IMR-90 (cell line): ENCODE data around the gene ZFYVE21. TPM values are rescaled to one million over a fixed set of nuclear protein-coding genes. Genes with fewer than 3 reads are reported as not detected.

Experiments used
- ATAC-seq: fragments of 200-7000 bp; cut with Tn5 transposase; 2 replicates; pipeline ENCODE4 v1.9.1; 2020; ENCODE audit warnings: low read depth, mild to moderate bottlenecking, moderate library complexity
- BruUV-seq: library from RNA; stranded (reverse); fragments of 400-500 nt; replicated peaks from 2 replicates; lab custom pipeline; 2021; lab: Mats Ljungman, UMichigan
- CTCF ChIA-PET: fragments of 300-600 bp; formaldehyde crosslinking; extraction: SDS; loops from one replicate; lab custom pipeline; 2021; ENCODE audit warnings: antibody characterized with exemption; lab: Yijun Ruan, JAX
- POLR2A ChIA-PET: fragments of 300-600 bp; sonication (Branson Sonifier 250); formaldehyde crosslinking; loops from one replicate; lab custom pipeline; 2022; ENCODE audit warnings: antibody characterized with exemption; ENCODE audit not compliant: unreplicated experiment; lab: Charles Lee
- DNase-seq: peaks from one replicate; pipeline ENCODE4 v3.0.0; 2013
- H2AFZ ChIP-seq: replicated peaks from 2 replicates; pipeline ENCODE3; 2013; ENCODE audit warnings: low read length, mild to moderate bottlenecking; ENCODE audit not compliant: poor library complexity
- H2AK5ac ChIP-seq: 2 replicates; pipeline ENCODE4 v1.6.1; 2013; ENCODE audit warnings: low read depth, low read length, inconsistent platforms
- H2AK9ac ChIP-seq: replicated peaks from 2 replicates; pipeline ENCODE3; 2013; ENCODE audit warnings: mild to moderate bottlenecking, low read depth, low read length, moderate library complexity; ENCODE audit not compliant: poor library complexity
- H2BK120ac ChIP-seq: 2 replicates; pipeline ENCODE4 v1.6.1; 2013; ENCODE audit warnings: low read depth, low read length, inconsistent platforms
- H2BK15ac ChIP-seq: 3 replicates; pipeline ENCODE4 v1.6.1; 2013; ENCODE audit warnings: low read depth, low read length, inconsistent platforms
- H2BK20ac ChIP-seq: 2 replicates; pipeline ENCODE4 v1.6.1; 2013; ENCODE audit warnings: low read depth, mild to moderate bottlenecking, inconsistent platforms, low read length, moderate library complexity
- H2BK5ac ChIP-seq: 2 replicates; pipeline ENCODE4 v1.6.1; 2013; ENCODE audit warnings: mild to moderate bottlenecking, low read depth, low read length, inconsistent platforms; ENCODE audit not compliant: poor library complexity, severe bottlenecking
- H3K14ac ChIP-seq: replicated peaks from 2 replicates; pipeline ENCODE4 v1.6.1; 2013; ENCODE audit warnings: low read depth, low read length, inconsistent platforms
- H3K18ac ChIP-seq: 2 replicates; pipeline ENCODE4 v1.6.1; 2013; ENCODE audit warnings: low read depth, low read length, control low read depth
- H3K23ac ChIP-seq: 2 replicates; pipeline ENCODE4 v1.6.1; 2013; ENCODE audit warnings: low read depth, low read length, inconsistent platforms
- H3K27ac ChIP-seq: 2 replicates; pipeline ENCODE4 v1.5.1; 2013; ENCODE audit warnings: mild to moderate bottlenecking, control low read depth, low read length; ENCODE audit not compliant: insufficient read depth
- H3K27me3 ChIP-seq: 2 replicates; pipeline ENCODE4 v1.6.1; 2013; ENCODE audit warnings: low read length; ENCODE audit not compliant: control insufficient read depth, insufficient read depth
- H3K36me3 ChIP-seq: 2 replicates; pipeline ENCODE4 v1.6.1; 2013; ENCODE audit warnings: low read length, mixed read lengths; ENCODE audit not compliant: control insufficient read depth, insufficient read depth
- H3K4ac ChIP-seq: 2 replicates; pipeline ENCODE4 v1.6.1; 2013; ENCODE audit warnings: low read depth, low read length, inconsistent platforms
- H3K4me1 ChIP-seq: 2 replicates; pipeline ENCODE4 v1.6.1; 2013; ENCODE audit warnings: low read length, mixed read lengths; ENCODE audit not compliant: control insufficient read depth, insufficient read depth
- H3K4me2 ChIP-seq: 2 replicates; pipeline ENCODE4 v1.6.1; 2013; ENCODE audit warnings: low read depth, mild to moderate bottlenecking, control low read depth, low read length, moderate library complexity
- H3K4me3 ChIP-seq: 2 replicates; pipeline ENCODE4 v1.5.1; 2013; ENCODE audit warnings: low read depth, mild to moderate bottlenecking, control low read depth, low read length, moderate library complexity; ENCODE audit not compliant: insufficient read depth
- H3K56ac ChIP-seq: 2 replicates; pipeline ENCODE4 v1.6.1; 2013; ENCODE audit warnings: low read length, inconsistent platforms; ENCODE audit not compliant: insufficient read depth; ENCODE audit errors: extremely low read depth
- H3K79me1 ChIP-seq, 2 experiments: 2 replicates each; pipeline ENCODE4 v1.6.1; 2013; ENCODE audit warnings: low read length in 2 of 2, inconsistent platforms in 1 of 2, low read depth in 1 of 2
- H3K9ac ChIP-seq: 2 replicates; pipeline ENCODE4 v1.6.1; 2013; ENCODE audit warnings: low read depth, low read length, control low read depth
- H3K9me1 ChIP-seq: 2 replicates; pipeline ENCODE4 v1.6.1; 2013; ENCODE audit warnings: low read length, inconsistent platforms; ENCODE audit not compliant: insufficient read depth
- H3K9me3 ChIP-seq: 2 replicates; pipeline ENCODE4 v1.6.1; 2013; ENCODE audit warnings: low read length; ENCODE audit not compliant: control insufficient read depth, insufficient read depth
- H4K20me1 ChIP-seq: 2 replicates; pipeline ENCODE4 v1.6.1; 2013; ENCODE audit warnings: low read length, inconsistent platforms; ENCODE audit not compliant: insufficient read depth
- H4K5ac ChIP-seq: 2 replicates; pipeline ENCODE4 v1.6.1; 2013; ENCODE audit warnings: mild to moderate bottlenecking, low read depth, low read length, control low read depth
- H4K8ac ChIP-seq, 2 experiments: 2 replicates each; pipeline ENCODE4 v1.6.1; 2013; ENCODE audit warnings: low read depth in 2 of 2, low read length in 2 of 2, control low read depth in 1 of 2, inconsistent platforms in 1 of 2
- H4K91ac ChIP-seq: 2 replicates; pipeline ENCODE4 v1.6.1; 2013; ENCODE audit warnings: low read depth, low read length, inconsistent platforms; ENCODE audit not compliant: insufficient read depth
- BHLHE40 ChIP-seq: fragments of 150-350 bp; IDR thresholded peaks from 2 replicates; pipeline ENCODE4 v1.6.1; 2016; ENCODE audit warnings: mild to moderate bottlenecking, low read depth, low read length
- CEBPB ChIP-seq: IDR thresholded peaks from 2 replicates; pipeline ENCODE4 v1.6.1; 2012; ENCODE audit warnings: low read depth, low read length, improper control_type of control experiment
- CTCF ChIP-seq: conservative IDR thresholded peaks from 2 replicates; pipeline ENCODE4 v1.5.1; 2012; ENCODE audit warnings: mild to moderate bottlenecking, low read depth, low read length, improper control_type of control experiment
- ELK1 ChIP-seq: fragments of 150-350 bp; IDR thresholded peaks from 2 replicates; pipeline ENCODE4 v1.6.1; 2016; ENCODE audit warnings: low read depth, mild to moderate bottlenecking, low read length, moderate library complexity, borderline replicate concordance
- FOS ChIP-seq: fragments of 150-350 bp; IDR thresholded peaks from 2 replicates; pipeline ENCODE4 v1.6.1; 2016; ENCODE audit warnings: low read depth, low read length
- MAFK ChIP-seq: IDR thresholded peaks from 2 replicates; pipeline ENCODE4 v1.6.1; 2012; ENCODE audit warnings: low read depth, low read length, improper control_type of control experiment
- POLR2A ChIP-seq: IDR thresholded peaks from 2 replicates; pipeline ENCODE4 v1.6.1; 2012; ENCODE audit warnings: mild to moderate bottlenecking, low read depth, low read length
- RAD21 ChIP-seq: IDR thresholded peaks from 2 replicates; pipeline ENCODE4 v1.6.1; 2012; ENCODE audit warnings: low read length, improper control_type of control experiment
- RCOR1 ChIP-seq: IDR thresholded peaks from 2 replicates; pipeline ENCODE4 v1.6.1; 2012; ENCODE audit warnings: mild to moderate bottlenecking, low read length, improper control_type of control experiment; ENCODE audit not compliant: insufficient replicate concordance
- RFX5 ChIP-seq: IDR thresholded peaks from 2 replicates; pipeline ENCODE4 v1.8.0; 2012; ENCODE audit warnings: low read depth, mild to moderate bottlenecking, low read length, moderate library complexity
- USF2 ChIP-seq: fragments of 150-350 bp; IDR thresholded peaks from 2 replicates; pipeline ENCODE4 v1.6.1; 2017; ENCODE audit warnings: mild to moderate bottlenecking, antibody characterized with exemption, low read length, low read depth
- WGBS, 2 experiments: methylation state at CpG; one replicate each; pipeline versions ENCODE4 v1.1.5 to v1.1.7; 2013; ENCODE audit warnings: missing lambda C conversion rate in 2 of 2; ENCODE audit not compliant: insufficient read length in 1 of 2; ENCODE audit errors: extremely low coverage in 2 of 2; 5-methylcytosine and 5-hydroxymethylcytosine counted together
- dilution Hi-C: fragments of 300-500 bp; cut with HindIII; formaldehyde crosslinking; loops from one replicate; pipeline ENCODE4 v1.14.3; 2018; ENCODE audit warnings: low sequenced_read_pairs; ENCODE audit not compliant: unreplicated experiment
- in situ Hi-C: fragments of 300-500 bp; cut with MboI; formaldehyde crosslinking; loops from 3 replicates; pipeline ENCODE4 v1.14.3; 2019; ENCODE audit warnings: low sequenced_read_pairs, inconsistent platforms, mixed read lengths
- intact Hi-C: fragments of 100-400 bp; cut with micrococcal nuclease; formaldehyde crosslinking; loops from 2 replicates; pipeline ENCODE4 v1.10.0; 2022
- polyA plus RNA-seq, 3 experiments: library from polyadenylated mRNA; depleted of rRNA; stranded (reverse); fragments of >200 nt; gene quantifications; 2 replicates each; pipeline ENCODE4 v1.2.3, GENCODE V29; 2012; ENCODE audit warnings: low replicate concordance in 1 of 3
- total RNA-seq: library from RNA; depleted of rRNA; stranded (reverse); fragments of >200 nt; gene quantifications from 2 replicates; pipeline ENCODE4 v1.2.3, GENCODE V29; 2012

ZFYVE21 gene
- total and polyA plus RNA-seq, 2 of the 4 experiments (the other 2 are of a cell fraction): 41.2 to 89.2 TPM

- H3K4ac ChIP-seq: no peak overlapping the region; the same call in 1 of the 2 replicates
- H3K36me3 ChIP-seq: peaks cover 46% of the 10 kb centered on the region
- H4K8ac ChIP-seq: no peak overlapping the region
- no peak for DNase-seq
- H2BK20ac ChIP-seq: no peak overlapping the region
- H3K4me3 ChIP-seq: no peak overlapping the region
- intact Hi-C loops: no loop called here
- H3K27ac ChIP-seq: 0 out of 2 replicates have a peak overlapping the region, but pooled peaks have one; percentile 3
- ChIA-PET POLR2A (no interaction called here), CTCF (no interaction called here)
- in situ Hi-C loops: no loop called here
- H4K5ac ChIP-seq: no peak overlapping the region
- peak; percentile 3; the same call in 1 of the 2 replicates for ATAC-seq
- no peak overlapping the region for H2AK5ac ChIP-seq
- no peak overlapping the region for H4K91ac ChIP-seq
- no TSS peak for BruUV-seq
- TF ChIP-seq RAD21 (no peak), POLR2A (no peak), CEBPB (no peak), CTCF (no peak), FOS (no peak), RCOR1 (no peak), ELK1 (no peak), USF2 (no peak), BHLHE40 (no peak), RFX5 (no peak), MAFK (no peak)
- H3K9me3 ChIP-seq: no peaks in the 10 kb centered on the region
- H2BK120ac ChIP-seq: no peak overlapping the region
- H2AFZ ChIP-seq: peak overlapping the region; percentile 28
- no peak overlapping the region for H3K14ac ChIP-seq
- H4K20me1 ChIP-seq: peaks cover 56% of the 10 kb centered on the region
- no peak overlapping the region for H3K18ac ChIP-seq
- H3K9ac ChIP-seq: no peak overlapping the region
- dilution Hi-C loops: no loop called here
- 62% methylated on average over 4 of the region's 14 CpGs; no CpG with 5 or more reads in 1 of the 2 experiments for WGBS, 2 experiments
- H3K79me1 ChIP-seq: peaks cover 27 to 75% of the 10 kb centered on the region in 2 experiments
- peak overlapping the region; percentile 86 for H3K23ac ChIP-seq
- peak overlapping the region; percentile 52 for H2AK9ac ChIP-seq
- H3K4me1 ChIP-seq: peaks cover 15% of the 10 kb centered on the region
- H3K4me2 ChIP-seq: no peak overlapping the region
- H3K56ac ChIP-seq: no peak overlapping the region
- H3K9me1 ChIP-seq: peaks cover 3% of the 10 kb centered on the region; the same call in 1 of the 2 replicates
- no peak overlapping the region for H2BK5ac ChIP-seq
- no peaks in the 10 kb centered on the region for H3K27me3 ChIP-seq
- no peak overlapping the region for H2BK15ac ChIP-seq
Observed at GRCh38 chr14:103695296-103696069, 20.1 kb upstream of the ZFYVE21 start.
